GM12801 (cell line): ENCODE measurements around the gene ENAH.

Experiments
- TF ChIP-seq, protein P1 (sequence below): IDR thresholded peaks from one replicate; pipeline ENCODE4 v1.5.1; 2011; ENCODE audit warnings: control low read depth; ENCODE audit not compliant: insufficient read length; ENCODE audit errors: extremely low read depth

Gene ENAH

GRCh38 chr1:225657462-225657989, 4.6 kb upstream of the ENAH start:
- TF ChIP-seq, protein P1, sequence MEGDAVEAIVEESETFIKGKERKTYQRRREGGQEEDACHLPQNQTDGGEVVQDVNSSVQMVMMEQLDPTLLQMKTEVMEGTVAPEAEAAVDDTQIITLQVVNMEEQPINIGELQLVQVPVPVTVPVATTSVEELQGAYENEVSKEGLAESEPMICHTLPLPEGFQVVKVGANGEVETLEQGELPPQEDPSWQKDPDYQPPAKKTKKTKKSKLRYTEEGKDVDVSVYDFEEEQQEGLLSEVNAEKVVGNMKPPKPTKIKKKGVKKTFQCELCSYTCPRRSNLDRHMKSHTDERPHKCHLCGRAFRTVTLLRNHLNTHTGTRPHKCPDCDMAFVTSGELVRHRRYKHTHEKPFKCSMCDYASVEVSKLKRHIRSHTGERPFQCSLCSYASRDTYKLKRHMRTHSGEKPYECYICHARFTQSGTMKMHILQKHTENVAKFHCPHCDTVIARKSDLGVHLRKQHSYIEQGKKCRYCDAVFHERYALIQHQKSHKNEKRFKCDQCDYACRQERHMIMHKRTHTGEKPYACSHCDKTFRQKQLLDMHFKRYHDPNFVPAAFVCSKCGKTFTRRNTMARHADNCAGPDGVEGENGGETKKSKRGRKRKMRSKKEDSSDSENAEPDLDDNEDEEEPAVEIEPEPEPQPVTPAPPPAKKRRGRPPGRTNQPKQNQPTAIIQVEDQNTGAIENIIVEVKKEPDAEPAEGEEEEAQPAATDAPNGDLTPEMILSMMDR = no peak

DNA sequence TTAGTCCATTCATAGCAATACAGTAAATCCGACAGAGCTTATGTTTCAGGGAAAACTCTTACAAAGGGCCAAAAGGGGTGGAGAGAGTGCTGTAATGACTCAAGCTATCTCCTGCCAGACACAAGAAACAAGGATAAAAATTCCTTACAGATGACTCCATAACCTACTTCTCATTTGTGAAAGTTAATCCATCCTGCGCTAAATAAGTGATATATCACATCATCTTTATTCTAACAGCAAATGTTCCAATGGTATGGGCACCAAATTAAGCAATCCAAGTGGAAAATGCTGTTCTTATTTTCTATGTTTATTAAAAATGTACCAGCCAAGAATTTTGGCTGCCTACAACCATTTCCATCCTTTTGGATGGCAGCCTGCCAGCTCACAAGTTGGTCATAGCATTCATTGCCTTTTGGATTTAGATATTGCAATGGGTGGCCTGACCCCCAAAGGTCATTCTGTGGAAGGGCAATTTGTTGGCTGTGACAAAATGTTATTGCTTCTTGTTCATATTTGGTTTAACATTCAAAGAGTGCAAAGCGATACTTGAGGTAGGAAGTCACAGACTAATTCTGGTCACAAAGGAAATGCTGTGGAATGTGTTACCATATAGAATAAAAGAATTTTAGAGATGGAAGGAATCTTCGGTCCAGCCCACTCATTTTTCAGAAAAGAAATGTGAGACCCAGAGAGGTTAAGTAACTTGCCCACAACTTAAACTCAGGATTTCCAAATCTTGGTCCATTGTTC, 2.8 kb upstream of the ENAH start:
- TF ChIP-seq, protein P1 = no peak

DNA sequence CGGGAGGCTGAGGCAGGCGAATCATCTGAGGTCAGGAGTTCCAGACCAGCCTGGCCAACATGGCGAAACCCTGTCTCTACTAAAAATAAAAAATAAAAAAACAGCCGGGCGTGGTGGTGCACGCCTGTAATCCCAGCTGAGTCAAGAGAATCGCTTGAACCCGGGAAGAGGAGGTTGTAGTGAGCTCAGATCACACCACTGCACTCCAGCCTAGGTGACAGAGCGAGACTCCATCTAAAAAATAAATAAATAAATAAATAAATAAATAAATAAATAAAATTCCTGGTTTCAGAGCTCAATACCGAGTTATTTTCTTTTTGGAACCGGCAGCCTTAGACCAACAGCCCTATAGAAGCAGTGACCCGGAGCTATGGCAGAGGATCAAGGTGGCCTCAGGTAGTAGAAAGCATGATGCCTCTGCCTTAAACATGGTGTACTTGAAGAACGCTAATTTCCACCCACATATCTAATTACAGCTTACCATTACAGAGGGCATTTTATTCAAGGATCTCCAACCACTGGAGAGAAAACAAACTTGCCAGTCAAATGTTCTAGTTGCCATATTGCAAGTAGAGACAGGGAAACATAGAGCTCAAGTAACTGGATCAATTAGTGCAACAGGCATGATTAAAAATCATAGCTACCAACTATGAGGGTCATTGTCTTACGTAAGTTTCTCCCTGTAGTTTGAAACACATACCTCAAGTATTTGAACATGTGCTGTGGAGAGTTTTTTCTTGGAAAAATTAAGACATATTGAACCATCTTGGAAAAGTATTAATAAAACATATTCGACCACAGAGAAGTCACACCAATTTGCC, 2.0 kb upstream of the ENAH start:
- TF ChIP-seq, protein P1 = no peak

DNA sequence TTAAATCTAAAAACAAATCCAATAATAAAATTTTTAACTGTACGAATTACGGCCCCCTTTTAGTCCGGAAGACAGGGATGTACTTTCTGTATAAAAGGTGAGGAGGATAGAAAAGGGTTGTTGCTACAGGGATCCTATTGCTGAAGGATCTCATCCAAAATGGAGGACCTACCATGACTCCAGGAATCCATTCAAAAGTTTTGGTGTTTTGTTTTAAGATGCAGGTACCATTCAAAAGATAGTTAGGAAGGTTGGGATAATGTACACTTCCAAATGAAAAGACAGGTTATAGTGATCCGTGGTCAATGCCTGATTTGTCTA, 1.3 kb upstream of the ENAH start:
- TF ChIP-seq, protein P1 = no peak

DNA sequence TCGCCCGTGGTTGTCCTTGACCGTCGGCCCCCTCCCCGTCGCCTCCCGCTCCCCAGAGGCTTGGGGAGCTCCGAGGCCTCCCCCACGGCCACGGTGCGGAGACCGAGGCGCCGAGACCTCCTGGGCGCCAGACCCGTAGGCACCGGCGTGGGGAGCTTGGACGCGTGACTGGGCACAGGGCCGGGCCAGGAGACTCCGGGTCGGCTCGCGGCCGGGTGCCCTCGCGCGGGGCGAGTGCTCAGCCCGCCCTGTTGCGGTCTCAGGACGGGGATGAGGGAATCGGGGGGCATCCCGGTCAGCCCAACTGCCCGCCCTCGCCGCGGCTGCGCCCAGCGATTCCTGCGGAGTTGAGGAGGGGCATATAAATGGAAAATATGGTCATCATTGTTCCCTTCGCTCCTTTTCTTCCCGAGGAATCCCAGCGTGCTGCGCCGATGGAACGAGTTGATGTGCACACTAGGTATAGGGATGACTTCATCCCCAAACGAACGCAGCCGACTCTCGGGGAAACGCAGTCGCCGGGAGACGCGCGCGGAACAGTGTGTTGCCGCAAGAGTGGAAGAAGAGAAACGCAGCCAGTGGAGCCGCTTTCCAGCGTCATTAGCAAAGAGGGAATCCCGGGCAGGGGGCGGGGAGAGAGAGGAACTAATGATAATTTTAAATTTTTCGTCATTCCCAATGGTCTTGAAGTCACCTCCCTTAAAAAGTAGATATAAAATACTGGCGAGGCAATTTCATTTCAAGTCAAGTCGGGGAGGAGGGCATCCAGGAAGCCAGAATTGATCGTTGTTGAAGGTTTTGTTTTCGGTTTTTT, 747 bp upstream of the ENAH start:
- TF ChIP-seq, protein P1 = no peak

GRCh38 chr1:225651872-225652728, 823 bp downstream of the ENAH start:
- TF ChIP-seq, protein P1 = no peak
